GM18867 (cell line): ENCODE data around the gene SNX30.

Experiments
- ATAC-seq: cut with Tn5 transposase; IDR thresholded peaks from one replicate; pipeline ENCODE4 v1.9.1; 2021; ENCODE audit warnings: mild to moderate bottlenecking, moderate library complexity; ENCODE audit not compliant: unreplicated experiment

The SNX30 gene

DNA sequence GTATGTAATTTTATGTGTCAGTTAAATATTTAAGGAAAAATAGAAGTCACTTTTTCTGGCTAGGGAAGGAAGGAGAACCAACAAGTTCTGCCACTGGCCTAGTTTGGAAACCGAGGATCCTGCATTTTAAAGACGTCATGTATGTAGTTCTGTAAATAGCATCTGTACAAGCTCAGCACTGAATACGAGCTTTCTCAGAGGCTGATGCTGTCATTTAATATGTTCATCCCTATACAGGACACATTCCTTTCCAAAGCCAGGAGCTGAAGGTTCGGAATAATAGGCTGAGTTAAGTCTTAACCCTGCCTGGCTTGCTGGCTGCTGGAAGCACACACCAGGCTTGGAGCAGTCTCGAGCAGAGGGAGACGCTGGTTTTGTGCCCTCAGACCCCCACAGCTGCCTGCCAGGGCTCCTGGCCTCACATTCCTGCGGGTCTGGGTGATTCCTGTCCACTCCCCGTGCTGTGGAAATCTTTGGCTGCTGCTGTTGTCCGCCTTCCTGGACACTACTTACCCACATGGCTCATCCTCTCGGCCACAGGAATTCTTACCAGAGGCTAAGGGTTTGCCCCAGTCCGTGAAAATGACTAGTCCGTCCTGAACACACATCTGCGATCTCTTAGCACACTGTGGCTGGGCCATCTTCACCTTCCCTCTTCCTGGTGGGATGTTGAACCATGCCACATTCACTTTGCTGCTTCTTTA lies 103.5 kb downstream of the SNX30 start:
- no peak for ATAC-seq

- ATAC-seq = no peak
Observed at GRCh38 chr9:112854657-112855056, 104.1 kb downstream of the SNX30 start.

DNA sequence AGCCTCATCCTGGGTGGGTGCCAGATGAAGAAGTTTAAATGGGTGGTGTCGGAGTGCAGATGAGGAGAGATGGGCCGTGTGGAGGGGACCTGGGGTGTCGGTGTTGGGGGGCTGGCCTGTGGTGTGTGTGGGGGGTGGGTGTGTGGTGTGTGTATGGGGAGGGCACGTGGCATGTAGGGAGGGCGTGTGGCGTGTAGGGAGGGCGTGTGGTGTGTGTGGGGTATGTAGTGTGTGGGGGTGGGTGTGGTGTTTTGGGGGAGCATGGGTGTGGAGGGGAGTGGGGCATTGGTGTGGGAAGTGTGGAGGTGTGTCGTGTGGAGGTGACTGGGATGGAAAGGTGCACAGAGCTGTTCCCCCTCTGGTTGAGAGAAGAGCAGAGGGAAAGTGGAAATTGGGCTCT lies 105.6 kb downstream of the SNX30 start:
- ATAC-seq = no peak

- no peak for ATAC-seq
Observed at GRCh38 chr9:112856843-112857242, 106.3 kb downstream of the SNX30 start.

DNA sequence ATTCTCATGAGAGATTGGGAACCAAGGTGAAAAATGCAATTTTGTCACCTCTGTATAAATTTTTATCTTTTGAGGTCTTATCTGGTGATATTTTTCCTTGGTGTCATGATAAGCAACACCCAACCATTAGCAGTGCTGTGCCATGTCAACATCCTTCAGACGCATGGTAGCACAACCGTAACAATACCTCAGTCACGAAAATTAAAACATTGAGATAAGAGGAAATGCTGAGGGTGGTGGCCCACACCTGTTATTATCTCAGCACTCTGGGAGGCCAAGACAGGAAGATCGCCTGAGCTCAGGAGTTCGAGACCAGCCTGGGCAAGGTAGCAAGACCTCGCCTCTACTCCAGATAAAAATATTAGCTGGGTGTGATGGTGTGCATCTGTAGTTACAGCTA lies 107.4 kb downstream of the SNX30 start:
- no peak for ATAC-seq

DNA sequence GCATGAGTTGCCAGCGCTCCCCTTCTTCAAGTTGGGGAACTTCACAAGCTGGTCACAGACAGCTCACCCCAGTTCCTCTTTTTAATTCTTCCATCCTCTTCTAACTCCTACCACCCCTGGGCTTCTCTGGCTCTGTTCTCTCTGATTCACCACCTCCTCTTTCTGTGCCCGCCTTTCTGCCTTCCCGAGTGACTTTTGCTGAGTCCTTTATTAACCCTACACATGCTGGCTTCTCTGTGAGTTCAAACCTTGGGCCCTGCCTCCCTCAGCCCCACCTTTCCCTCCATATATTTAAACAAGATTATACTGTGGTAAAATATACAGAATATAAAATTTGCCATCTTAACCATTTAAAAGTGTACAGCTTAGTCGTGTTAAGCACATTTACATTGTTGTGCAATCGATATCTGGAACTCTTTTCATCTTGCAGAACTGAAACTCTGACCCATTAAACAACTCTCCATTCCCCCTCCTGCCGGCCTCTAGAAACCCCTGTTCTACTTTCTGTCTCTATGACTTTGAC lies 108.1 kb downstream of the SNX30 start:
- ATAC-seq = peak; percentile 76

DNA sequence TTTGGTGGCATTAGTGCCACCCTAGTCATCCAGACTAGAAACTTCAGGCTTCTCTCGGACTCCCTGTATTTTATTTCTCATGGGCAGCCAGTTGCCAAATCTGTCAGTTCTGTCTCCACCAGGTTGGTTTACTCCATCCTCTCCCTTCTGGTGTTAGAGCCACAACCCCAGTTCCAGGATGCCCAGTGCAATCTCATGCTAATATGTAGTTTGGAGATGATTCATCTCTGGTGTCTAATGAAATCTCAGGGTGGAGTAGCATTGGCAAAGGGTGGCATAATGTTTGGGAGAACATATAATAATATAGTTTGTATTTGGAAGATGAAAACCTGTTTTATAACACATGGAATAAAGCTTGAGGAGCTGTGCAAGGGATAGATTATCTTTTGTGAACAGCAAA lies 109.9 kb downstream of the SNX30 start:
- no peak for ATAC-seq

DNA sequence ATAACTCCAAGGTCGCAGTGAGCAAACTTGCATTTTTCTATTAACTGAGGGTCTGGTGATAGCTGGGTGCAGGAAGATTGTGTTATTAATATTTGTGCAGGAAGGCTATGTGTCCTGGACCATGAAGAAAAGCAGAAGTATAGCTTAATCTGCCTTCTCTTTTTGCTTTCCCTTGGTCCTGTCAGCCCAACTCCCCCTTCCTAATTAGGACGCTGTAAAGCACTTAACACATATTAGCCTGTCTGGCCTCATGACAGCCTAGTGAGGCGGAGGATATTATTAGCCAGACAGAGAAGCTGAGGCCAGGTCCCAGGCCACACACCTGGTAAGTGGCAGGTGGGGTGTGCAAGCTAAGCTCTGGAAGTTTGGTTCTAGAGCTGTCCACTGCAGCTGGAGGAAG lies 110.6 kb downstream of the SNX30 start:
- ATAC-seq = no peak

- ATAC-seq = no peak
Observed at GRCh38 chr9:112861638-112862555, 111.3 kb downstream of the SNX30 start.

- no peak for ATAC-seq
Observed at GRCh38 chr9:112863214-112863613, 112.7 kb downstream of the SNX30 start.

- no peak for ATAC-seq
Observed at GRCh38 chr9:112863746-112864145, 113.2 kb downstream of the SNX30 start.

DNA sequence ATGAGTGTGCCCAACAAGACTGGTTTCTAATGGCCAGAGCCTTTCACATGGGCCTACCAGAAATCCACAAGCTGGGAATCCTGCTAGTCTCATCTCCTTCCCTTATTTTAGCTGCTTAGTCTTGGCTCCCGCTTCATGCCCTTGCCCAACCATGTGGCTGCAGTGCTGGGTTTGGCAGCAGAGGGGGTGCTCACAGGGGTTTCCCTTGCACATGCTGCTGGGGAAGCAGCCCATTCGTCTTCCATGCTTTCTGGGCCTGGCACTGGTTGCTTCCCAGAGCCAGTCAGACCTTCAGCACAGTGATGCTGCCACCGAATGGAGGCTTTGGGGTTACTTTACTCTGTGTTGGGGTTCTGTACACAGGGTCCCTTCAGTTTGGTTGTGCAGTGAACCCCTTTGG lies 113.8 kb downstream of the SNX30 start:
- no peak for ATAC-seq

DNA sequence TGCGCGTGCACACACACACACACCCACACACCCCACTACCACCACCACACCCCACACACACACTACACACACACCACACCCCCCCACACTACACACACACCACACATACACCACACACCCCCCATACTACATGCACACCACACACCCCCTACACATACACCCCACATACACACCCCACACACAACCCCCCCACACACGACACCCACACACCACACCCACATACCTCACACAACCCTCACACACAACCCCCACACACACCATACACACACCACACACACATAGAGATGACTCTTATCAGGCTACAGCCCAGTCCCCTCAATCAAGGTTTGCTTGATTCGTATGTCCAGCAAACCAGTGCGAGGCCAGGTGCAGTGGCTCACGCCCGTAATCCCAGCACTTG lies 114.4 kb downstream of the SNX30 start:
- ATAC-seq = no peak

- ATAC-seq = no peak
Observed at GRCh38 chr9:112866662-112867274, 116.2 kb downstream of the SNX30 start.

DNA sequence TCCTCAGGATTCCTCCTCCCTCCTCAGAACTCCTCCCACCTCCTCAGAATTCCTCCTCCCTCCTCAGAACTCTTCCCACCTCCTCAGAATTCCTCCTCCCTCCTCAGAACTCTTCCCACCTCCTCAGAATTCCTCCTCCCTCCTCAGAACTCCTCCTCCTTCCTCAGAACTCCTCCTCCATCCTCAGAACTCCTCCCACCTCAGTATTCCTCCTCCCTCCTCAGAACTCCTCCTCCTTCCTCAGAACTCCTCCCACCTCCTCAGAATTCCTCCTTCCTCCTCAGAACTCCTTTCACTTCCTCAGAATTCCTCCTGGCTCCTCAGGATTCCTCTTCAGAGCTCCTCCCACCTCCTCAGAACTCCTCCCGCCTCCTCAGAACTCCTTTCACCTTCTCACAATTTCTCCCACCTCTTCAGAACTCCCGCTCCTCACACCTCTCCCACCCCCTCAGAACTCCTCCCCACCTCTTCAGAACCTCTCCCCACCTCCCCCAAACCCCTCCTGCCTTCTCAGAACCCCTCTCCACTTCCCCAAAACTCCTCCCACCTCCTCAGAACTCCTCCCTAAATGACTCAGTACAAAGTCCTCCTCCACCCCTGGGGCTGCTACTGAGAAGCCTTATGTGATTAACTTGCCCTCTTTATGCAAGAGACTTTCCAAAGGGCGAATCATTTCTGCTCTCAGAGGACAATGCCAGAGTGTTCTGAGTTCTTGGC lies 116.9 kb downstream of the SNX30 start:
- no peak for ATAC-seq

GRCh38 chr9:112868461-112868860 lies 117.9 kb downstream of the SNX30 start:
- no peak for ATAC-seq

DNA sequence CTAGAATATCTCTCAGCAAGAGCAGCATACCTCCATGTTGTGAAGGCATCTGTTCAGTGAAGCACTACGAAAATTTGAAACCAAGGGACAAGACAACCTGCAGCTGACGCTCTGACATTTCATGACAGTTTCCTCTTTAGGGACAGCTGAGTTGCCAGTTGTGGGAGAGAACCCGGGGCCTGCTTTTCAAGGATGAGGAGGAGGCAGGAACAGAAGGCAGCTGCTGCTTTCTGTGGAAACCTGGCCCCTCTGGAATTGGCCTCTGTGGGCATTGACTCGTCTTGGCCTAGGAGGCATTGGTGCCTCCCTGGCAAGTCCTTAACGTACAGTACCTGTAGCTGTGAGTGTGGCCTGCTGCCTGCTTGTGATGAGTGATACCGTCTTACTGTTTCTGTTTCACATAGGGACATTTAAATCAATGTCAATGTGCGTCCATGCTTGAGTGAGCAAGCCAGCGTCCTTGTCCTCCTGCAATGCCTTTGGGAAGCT lies 118.5 kb downstream of the SNX30 start:
- peak; percentile 60 for ATAC-seq

GRCh38 chr9:112869917-112870316 lies 119.4 kb downstream of the SNX30 start:
- no peak for ATAC-seq

- ATAC-seq = no peak
Observed at GRCh38 chr9:112870556-112870955, 120.0 kb downstream of the SNX30 start.

GRCh38 chr9:112872019-112872418 lies 121.5 kb downstream of the SNX30 start:
- ATAC-seq = no peak
